ENCODE measurements around the gene P2RY2. TPM values are rescaled to one million over a fixed set of nuclear protein-coding genes. Genes with fewer than 3 reads are reported as not detected.

P2RY2 gene
- 10 to 100 TPM; 14.5 to 20.4 TPM for total RNA-seq
- long read RNA-seq, transcript P2RY2-203 (3 exons, 2,107 nt), result major isoform, 19 of 29 reads
- long read RNA-seq, partial matches to known transcripts, result 4 of 29 reads
- long read RNA-seq, other reads (novel, unspliced or antisense), result 3 of 29 reads

- DNase-seq (peak; percentile 83 to 92), ATAC-seq (peak; percentile 90)
- intact Hi-C loops (cut with DNase I, micrococcal nuclease), result no loop called here
Observed at GRCh38 chr11:73218106-73218829, at the start of gene P2RY2. P2RY2 (plus strand) TSS chr11:73218281; CDS start chr11:73234160, 15,879 bp downstream.

DNA sequence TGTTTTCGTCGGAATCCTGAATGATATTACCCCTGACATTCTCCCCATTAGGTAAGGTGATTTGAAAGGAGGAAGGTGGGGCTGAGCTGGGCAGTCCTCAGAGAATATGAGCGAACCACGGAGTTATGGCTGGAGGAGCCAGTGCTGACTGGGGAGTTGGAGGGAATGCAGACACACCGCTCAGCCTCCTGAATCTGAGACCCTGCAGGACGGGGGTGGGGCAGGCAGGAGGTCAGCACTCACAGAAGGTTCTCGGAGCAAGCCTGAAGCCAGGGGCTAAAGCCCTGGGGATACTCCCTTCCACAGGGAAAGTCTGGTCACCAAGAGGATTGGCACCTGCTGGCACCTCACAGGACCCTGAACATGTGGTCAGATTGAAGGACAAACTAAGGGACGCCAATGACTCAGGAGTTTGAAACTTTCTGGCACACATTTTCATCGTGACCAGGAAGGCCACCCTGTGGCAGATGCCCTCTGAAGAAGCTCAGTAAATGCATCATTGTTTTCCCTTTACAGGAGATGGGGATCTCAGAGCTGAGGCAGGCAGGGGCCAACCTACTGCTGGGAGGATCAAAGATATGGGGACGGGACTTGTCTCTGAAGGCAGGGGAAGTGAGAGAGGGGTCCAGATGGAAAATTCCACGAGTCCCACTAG is 49.0 kb upstream of the P2RY2 start:
- intact Hi-C loops (cut with DNase I, micrococcal nuclease), result no loop called here
- no peak for ATAC-seq
- no peak for DNase-seq

GRCh38 chr11:73170140-73170539 is 47.9 kb upstream of the P2RY2 start:
- DNase-seq, result no peak
- intact Hi-C loops (cut with DNase I, micrococcal nuclease), result loop anchor here in 1 of 2 donors (5.0 to 10.0 kb wide), 2 partner anchors 335 to 448 kb away; no protein-coding TSS in a partner anchor
- ATAC-seq, result no peak

GRCh38 chr11:73171436-73172161 is 46.5 kb upstream of the P2RY2 start:
- no peak for ATAC-seq
- DNase-seq, result no peak
- intact Hi-C loops (cut with DNase I, micrococcal nuclease), result loop anchor here in 1 of 2 donors (5.0 to 10.0 kb wide), 2 partner anchors 337 to 449 kb away; no protein-coding TSS in a partner anchor

- DNase-seq (peak in 1 of 2 donors; percentile 2), ATAC-seq (no peak)
- intact Hi-C loops (cut with DNase I, micrococcal nuclease), result loop anchor here in 1 of 2 donors (5.0 to 10.0 kb wide), 2 partner anchors 338 to 451 kb away; no protein-coding TSS in a partner anchor
Observed at GRCh38 chr11:73172992-73173656, 45.0 kb upstream of the P2RY2 start.

- intact Hi-C loops (cut with DNase I, micrococcal nuclease), result loop anchor here in 1 of 2 donors (5.0 to 10.0 kb wide), 2 partner anchors 339 to 452 kb away; no protein-coding TSS in a partner anchor
- DNase-seq (peak; percentile 43 to 60), ATAC-seq (peak; percentile 72)
Observed at GRCh38 chr11:73173755-73174494, 44.2 kb upstream of the P2RY2 start.

- intact Hi-C loops (cut with DNase I, micrococcal nuclease), result loop anchor here in 1 of 2 donors (5.0 to 10.0 kb wide), 2 partner anchors 340 to 452 kb away; no protein-coding TSS in a partner anchor
Observed at GRCh38 chr11:73174495-73174791, 43.6 kb upstream of the P2RY2 start.

DNA sequence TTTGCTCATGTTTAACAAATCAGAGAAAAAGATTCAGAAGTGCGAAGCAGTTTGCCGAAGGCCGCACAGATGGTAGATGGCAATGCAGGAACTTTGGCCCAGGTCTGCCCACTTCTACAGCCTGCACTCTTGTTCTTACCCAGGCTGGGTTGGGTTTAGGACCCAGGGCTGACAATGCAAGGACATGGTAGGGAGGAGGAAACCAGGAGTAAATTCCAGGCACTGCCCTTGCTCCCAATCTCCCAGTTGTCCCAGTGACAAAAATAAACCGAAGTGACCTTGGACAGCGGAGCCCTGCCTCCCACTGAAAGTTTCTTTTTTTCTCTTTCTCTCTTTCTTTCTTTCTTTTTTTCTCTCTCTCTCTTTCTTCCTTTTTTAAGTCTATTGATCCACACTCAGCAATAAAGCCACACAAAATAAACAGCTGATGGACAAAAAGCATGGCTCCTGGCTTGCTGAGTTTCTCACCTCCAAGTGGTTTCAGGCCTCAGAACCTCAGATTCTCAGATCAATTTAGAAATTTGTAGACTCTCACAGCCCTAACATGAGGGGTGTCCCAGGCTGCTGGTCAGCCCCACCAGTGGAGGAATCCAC is 42.4 kb upstream of the P2RY2 start:
- intact Hi-C loops (cut with DNase I, micrococcal nuclease), result loop anchor here in 1 of 2 donors (10.0 kb wide), 1 partner anchor 341 kb away; no protein-coding TSS in a partner anchor
- ATAC-seq (peak; percentile 45), DNase-seq (peak in 1 of 2 donors; percentile 24)

More at GRCh38 chr11:73174495-73174791, 43.6 kb upstream of the P2RY2 start:
- no peak for ATAC-seq
- no peak for DNase-seq

GRCh38 chr11:73176145-73176873 is 41.8 kb upstream of the P2RY2 start:
- intact Hi-C loops (cut with DNase I, micrococcal nuclease), result loop anchor here in 1 of 2 donors (10.0 kb wide), 1 partner anchor 342 kb away; no protein-coding TSS in a partner anchor
- DNase-seq, result peak in 1 of 2 donors; percentile 22

GRCh38 chr11:73176874-73177155 is 41.3 kb upstream of the P2RY2 start:
- intact Hi-C loops (cut with DNase I, micrococcal nuclease), result loop anchor here in 1 of 2 donors (10.0 kb wide), 1 partner anchor 342 kb away; no protein-coding TSS in a partner anchor
- DNase-seq (no peak), ATAC-seq (no peak)

More at GRCh38 chr11:73176145-73176873, 41.8 kb upstream of the P2RY2 start:
- ATAC-seq, result no peak

GRCh38 chr11:73177380-73177777 is 40.7 kb upstream of the P2RY2 start:
- peak; percentile 10 for ATAC-seq
- peak in 1 of 2 donors; percentile 26 for DNase-seq
- intact Hi-C loops (cut with DNase I, micrococcal nuclease), result loop anchor here in 1 of 2 donors (10.0 kb wide), 1 partner anchor 343 kb away; no protein-coding TSS in a partner anchor

DNA sequence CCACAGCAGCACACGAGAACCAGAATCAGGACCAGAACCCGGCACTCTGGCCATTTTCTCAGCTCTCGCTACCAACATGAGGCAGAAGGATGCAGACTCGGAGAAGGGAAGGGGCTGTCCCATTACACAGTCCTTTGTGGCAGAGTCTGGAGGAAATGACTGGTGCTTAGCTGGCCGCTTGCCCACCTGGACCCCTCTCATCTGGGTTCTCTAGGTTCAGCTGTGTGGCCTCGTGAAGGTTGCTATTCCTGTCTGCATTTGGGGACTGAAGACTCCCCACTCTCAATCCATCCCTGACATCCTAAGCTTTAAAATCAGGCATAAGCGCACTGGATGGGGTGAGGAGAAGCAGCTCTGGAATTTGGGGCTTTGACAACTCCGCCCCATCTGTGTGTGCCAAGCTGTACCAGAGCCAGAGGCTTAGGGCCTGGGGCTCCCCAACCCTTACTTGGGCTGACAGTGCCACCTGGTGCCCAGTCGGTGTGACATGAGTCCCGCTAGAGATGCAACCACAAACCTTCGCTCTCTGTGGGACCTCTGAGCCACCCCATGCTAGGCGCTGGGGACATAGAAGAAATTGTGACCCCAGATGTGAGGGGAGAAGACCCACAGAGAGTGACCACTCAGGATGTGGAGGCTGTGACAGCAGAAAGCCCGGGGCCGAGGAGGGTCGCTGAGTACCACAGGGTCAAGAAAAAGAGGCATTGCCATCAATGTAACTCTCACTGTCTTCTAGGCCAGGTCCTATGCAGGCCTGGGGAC is 40.1 kb upstream of the P2RY2 start:
- intact Hi-C loops (cut with DNase I, micrococcal nuclease), result loop anchor here (2.0 to 10.0 kb wide), 2 partner anchors 343 to 349 kb away; no protein-coding TSS in a partner anchor
- DNase-seq (peak; percentile 75 to 87), ATAC-seq (peak; percentile 67)

GRCh38 chr11:73178681-73179080 is 39.4 kb upstream of the P2RY2 start:
- DNase-seq (peak in 1 of 2 donors; percentile 10), ATAC-seq (no peak)
- intact Hi-C loops (cut with DNase I, micrococcal nuclease), result loop anchor here (2.0 to 10.0 kb wide), 2 partner anchors 344 to 350 kb away; no protein-coding TSS in a partner anchor

GRCh38 chr11:73182824-73183321 is 35.2 kb upstream of the P2RY2 start:
- DNase-seq (peak; percentile 71 to 73), ATAC-seq (peak; percentile 84)
- intact Hi-C loops (cut with DNase I, micrococcal nuclease), result loop anchor here (2.0 to 10.0 kb wide), 4 partner anchors 52 to 458 kb away; no protein-coding TSS in a partner anchor

- ATAC-seq (peak; percentile 81), DNase-seq (peak; percentile 71 to 79)
- intact Hi-C loops (cut with DNase I, micrococcal nuclease), result loop anchor here (5.0 to 10.0 kb wide), 3 partner anchors 50 to 460 kb away; no protein-coding TSS in a partner anchor
Observed at GRCh38 chr11:73184953-73185671, 33.0 kb upstream of the P2RY2 start.

Measured in left colon (tissue), 2 donors.